HG03039 (cell line): Measurements from ENCODE around the gene UBE2E2.
"Not testable (repeated sequence)": the region's sequence is repeated elsewhere in the genome, so short reads cannot be mapped to it uniquely, and the experiment has no call there.

Source experiments
- ATAC-seq: cut with Tn5 transposase; IDR thresholded peaks from one replicate; pipeline ENCODE4 v1.9.1; 2021; ENCODE audit warnings: mild to moderate bottlenecking, moderate library complexity; ENCODE audit not compliant: unreplicated experiment

The UBE2E2 gene

GRCh38 chr3:23320586-23321570 is 117.8 kb downstream of the UBE2E2 start:
- ATAC-seq = no peak

DNA sequence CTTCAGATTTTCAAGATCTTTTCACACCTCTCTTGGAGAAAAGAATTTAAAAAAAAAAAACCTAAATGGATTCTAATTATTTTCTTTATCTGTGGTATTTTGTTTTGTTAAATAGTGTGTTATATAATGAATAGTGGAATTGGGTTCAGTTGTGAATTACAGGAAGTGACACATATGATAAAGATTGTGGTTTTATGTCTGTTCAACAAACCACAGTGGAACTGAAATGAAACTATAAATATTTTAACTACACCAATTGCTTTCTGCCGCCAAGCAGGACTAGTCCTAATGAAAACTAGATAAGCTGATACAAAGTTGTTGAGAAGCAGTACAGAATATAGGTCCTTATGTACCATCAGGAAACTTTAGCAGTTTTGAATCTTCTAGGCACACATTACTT is 121.6 kb downstream of the UBE2E2 start:
- no peak for ATAC-seq

GRCh38 chr3:23325466-23326065 is 122.4 kb downstream of the UBE2E2 start:
- peak; percentile 61 for ATAC-seq

- no peak for ATAC-seq
These were observed 126.5 kb downstream of the UBE2E2 start for GRCh38 chr3:23329471-23330105.

DNA sequence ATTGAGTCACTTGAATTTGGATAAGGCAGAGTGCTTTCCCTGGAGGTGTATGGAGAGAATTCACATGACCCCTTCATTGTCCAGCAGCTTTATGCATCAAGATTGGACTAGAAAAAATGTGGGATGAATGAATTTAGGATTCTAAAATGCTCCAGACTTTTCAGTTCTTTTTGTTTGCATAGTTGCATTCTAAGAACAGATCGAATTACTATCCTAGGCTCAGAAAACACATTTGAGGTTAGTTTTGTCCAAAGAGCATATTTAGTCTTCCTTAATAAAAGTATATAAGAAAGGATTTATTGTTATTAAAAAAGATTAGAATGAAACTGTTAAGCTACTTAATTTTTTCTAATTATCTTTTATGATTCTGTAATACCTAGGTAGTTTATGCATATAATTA is 127.4 kb downstream of the UBE2E2 start:
- ATAC-seq = no peak

DNA sequence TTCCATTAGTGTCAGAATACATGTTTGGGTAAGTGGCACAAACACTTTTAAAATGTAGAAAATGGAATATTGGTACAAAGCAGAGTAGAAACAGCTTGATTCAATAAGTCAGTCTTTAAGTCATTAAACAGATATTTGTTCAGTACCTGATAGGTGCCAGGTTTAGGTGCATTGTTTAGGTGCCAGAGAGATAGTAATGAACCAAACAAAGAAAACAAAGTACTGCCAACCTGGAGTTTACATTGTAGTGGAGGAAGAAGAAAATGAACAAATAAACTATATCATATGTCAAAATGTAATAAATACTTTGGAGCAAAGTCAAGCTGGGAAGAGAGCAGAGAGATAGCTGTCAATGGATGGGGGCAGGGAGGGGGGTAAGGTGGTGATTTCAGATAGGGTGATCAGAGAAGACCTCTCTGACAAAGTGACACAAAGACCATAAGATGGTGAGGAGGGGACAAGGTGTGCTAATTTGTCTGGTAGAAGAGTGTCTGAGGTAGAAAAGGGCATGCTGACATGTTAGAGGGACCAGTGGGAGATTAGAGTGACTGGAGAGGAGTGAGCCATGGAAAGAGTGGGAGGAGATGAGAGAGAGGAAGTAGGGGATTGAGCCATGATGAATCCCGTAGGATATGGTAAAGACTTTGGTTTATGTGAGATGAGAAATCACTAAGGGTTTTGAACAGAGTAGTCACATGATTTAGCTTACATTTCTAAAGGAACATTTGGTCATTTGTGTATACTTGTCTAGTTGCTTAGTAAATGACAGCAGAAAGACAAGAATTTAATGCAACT is 128.2 kb downstream of the UBE2E2 start:
- no peak for ATAC-seq

- ATAC-seq = no peak
These were observed 130.5 kb downstream of the UBE2E2 start for GRCh38 chr3:23333633-23334032.

DNA sequence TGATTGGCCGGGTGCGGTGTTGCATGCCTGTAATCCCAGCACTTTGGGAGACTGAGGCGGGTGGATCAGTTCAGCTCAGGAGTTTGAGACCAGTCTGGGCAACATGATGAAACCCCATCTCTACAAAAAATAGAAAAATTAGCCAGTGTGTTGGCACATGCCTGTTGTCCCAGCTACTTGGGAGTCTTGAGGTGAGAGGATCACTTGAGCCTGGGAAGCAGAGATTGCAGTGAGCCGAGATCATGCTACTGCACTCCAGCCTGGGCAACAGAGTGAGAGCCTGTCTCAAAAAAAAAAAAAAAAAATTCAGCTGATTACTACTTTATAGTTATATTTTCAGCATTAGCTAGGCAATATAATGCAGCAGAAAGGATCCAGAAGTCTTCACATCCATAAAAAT is 133.7 kb downstream of the UBE2E2 start:
- not testable (repeated sequence) for ATAC-seq

- ATAC-seq = no peak
These were observed 138.2 kb downstream of the UBE2E2 start for GRCh38 chr3:23341147-23341838.

DNA sequence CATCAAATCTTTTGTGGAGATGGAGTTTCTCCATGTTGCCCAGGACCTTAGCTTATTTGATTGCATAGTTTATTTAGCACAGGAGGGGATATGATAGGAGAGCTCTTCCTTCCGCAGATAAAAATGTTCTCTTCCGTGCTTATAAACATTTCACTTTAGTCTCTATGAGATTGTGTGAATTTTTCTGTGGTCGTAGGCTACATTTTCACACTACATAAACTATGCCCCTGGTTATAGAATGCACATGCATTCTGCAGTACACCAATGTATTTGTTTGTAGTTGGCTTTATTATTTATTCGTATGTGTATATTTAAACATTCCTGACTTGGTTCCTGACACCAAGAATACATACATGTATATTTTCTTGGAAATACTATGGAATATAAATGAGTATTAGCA is 139.2 kb downstream of the UBE2E2 start:
- no peak for ATAC-seq

DNA sequence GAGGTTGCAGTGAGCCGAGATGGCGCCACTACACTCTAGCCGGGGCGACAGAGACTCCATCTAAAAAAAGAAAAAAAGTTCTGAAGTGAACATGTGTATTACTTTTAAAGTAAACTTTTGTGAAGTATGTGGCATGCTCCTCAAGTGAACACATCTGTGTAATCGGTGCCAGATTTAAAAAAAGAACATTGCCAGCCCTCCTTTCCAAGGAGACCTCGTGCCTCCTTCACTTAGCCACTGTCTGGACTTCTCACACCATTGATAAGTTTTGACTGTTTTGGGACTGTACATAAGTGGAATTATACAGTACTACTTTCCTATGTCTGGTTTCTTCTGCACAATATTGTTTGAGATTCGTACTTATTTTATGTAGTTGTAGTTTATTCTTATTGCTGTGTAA is 140.4 kb downstream of the UBE2E2 start:
- no peak for ATAC-seq

DNA sequence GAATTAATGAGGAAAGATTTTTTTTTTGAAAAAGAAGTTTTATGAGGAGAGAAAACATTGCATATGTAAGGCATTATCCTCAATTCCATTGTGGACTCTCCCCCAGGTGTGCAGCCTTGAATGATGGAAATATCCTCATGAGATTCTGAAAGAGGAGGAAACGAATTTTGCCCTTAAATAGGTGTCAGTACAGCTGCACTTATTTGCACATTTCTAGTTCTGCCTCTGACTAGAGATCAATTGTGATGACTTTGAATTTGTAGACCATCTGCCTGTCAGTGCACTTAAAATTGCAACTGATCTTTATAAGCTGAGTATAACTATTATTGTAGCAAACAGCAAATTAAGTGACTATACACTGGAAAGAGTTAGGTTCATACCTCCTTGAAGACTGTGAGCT is 141.8 kb downstream of the UBE2E2 start:
- ATAC-seq = no peak

- ATAC-seq = not testable (repeated sequence)
These were observed 146.3 kb downstream of the UBE2E2 start for GRCh38 chr3:23349444-23349843.

- ATAC-seq = no peak
These were observed 153.0 kb downstream of the UBE2E2 start for GRCh38 chr3:23356169-23356568.

GRCh38 chr3:23356923-23357322 is 153.8 kb downstream of the UBE2E2 start:
- no peak for ATAC-seq

DNA sequence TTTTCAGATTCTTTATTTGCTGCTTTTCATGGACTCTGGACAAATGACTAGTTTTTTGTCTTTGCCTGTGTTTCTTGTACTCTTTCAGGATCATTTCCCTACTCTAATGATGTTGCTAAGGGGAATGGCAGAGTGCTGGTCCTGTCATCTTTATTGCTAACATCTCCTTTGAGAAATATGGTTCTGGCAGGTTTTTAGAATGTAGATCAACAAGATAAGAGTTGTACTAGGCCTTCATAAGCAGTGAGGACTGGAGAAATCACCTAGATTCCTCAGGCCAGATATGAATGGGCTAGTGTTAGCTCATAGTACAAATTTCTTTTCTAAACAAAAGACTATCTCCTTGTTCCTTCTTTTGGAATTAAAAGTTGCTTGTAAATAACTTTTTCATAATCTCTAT is 156.0 kb downstream of the UBE2E2 start:
- ATAC-seq = no peak

DNA sequence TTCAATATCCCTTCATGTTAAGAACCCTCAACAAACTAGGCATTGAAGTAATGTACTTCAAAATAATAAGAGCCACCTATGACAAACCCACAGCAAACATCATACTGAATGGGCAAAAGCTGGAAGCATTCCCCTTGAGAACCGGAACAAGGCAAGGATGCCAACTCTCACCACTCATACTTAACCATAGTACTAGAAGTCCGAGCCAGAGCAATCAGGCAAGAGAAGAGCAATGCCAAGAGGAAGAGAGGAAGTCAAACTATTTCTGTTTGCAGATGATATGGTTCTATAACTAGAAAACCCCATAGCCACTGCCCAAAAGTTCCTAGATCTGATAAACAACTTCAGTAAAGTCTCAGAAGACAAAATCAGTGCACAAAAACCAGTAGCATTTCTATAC is 161.9 kb downstream of the UBE2E2 start:
- no peak for ATAC-seq

GRCh38 chr3:23368731-23369130 is 165.6 kb downstream of the UBE2E2 start:
- no peak for ATAC-seq

GRCh38 chr3:23372285-23372684 is 169.2 kb downstream of the UBE2E2 start:
- no peak for ATAC-seq

- no peak for ATAC-seq
These were observed 173.6 kb downstream of the UBE2E2 start for GRCh38 chr3:23376516-23377248.
